CD4-positive, alpha-beta memory T cell (primary cell): Measurements from ENCODE around the gene GGCX. TPM values are rescaled to one million over a fixed set of nuclear protein-coding genes. Genes with fewer than 3 reads are reported as not detected.

ENCODE experiments used
- CTCF ChIA-PET: fragments of 350-600 bp; sonication (Branson Sonifier 250); formaldehyde crosslinking; loops from one replicate; lab custom pipeline; 2021; ENCODE audit warnings: inconsistent platforms; ENCODE audit not compliant: partially characterized antibody; lab: Charles Lee
- POLR2A ChIA-PET: fragments of 350-600 bp; sonication (Branson Sonifier 250); formaldehyde crosslinking; loops from one replicate; lab custom pipeline; 2021; ENCODE audit not compliant: partially characterized antibody; lab: Charles Lee
- DNase-seq, 5 donors: peaks; one replicate each; pipeline versions ENCODE4 v3.0.0 to v3.0.0-alpha.2; 2020 to 2022; ENCODE audit warnings: mixed read lengths in 1 of 5
- H3K27ac ChIP-seq: one replicate; pipeline ENCODE4 v1.7.0; 2013; ENCODE audit warnings: low read depth, low read length
- H3K27me3 ChIP-seq: 2 replicates; pipeline ENCODE4 v1.7.0; 2013; ENCODE audit warnings: mild to moderate bottlenecking, low read length, moderate library complexity; ENCODE audit not compliant: insufficient read depth
- H3K36me3 ChIP-seq: 2 replicates; pipeline ENCODE4 v1.7.0; 2013; ENCODE audit warnings: mild to moderate bottlenecking, low read length, moderate library complexity; ENCODE audit not compliant: insufficient read depth
- H3K4me1 ChIP-seq: 2 replicates; pipeline ENCODE4 v1.7.0; 2013; ENCODE audit warnings: mild to moderate bottlenecking, low read length, moderate library complexity; ENCODE audit not compliant: insufficient read depth
- H3K4me3 ChIP-seq, 2 donors: one replicate each; pipeline ENCODE4 v1.7.0; 2013; ENCODE audit warnings: low read length in 2 of 2, mild to moderate bottlenecking in 1 of 2
- H3K9me3 ChIP-seq, 2 donors: one replicate each; pipeline ENCODE4 v1.7.0; 2013; ENCODE audit warnings: low read length in 2 of 2, control low read depth in 1 of 2; ENCODE audit not compliant: control insufficient read depth in 1 of 2
- H3K27ac Mint-ChIP-seq, 7 donors: one replicate each; pipeline ENCODE4 v1.8.0; 2020 to 2021; ENCODE audit warnings: mixed read lengths in 7 of 7, mild to moderate bottlenecking in 6 of 7, inconsistent platforms in 3 of 7, moderate library complexity in 3 of 7
- H3K27me3 Mint-ChIP-seq, 2 donors: one replicate each; pipeline ENCODE4 v1.8.0; 2020 to 2021; ENCODE audit warnings: mixed read lengths in 2 of 2
- H3K36me3 Mint-ChIP-seq, 2 donors: one replicate each; pipeline ENCODE4 v1.8.0; 2020 to 2021; ENCODE audit warnings: mixed read lengths in 2 of 2, inconsistent platforms in 1 of 2, mild to moderate bottlenecking in 1 of 2
- H3K4me1 Mint-ChIP-seq, 4 donors: one replicate each; pipeline ENCODE4 v1.8.0; 2020 to 2021; ENCODE audit warnings: mixed read lengths in 4 of 4, mild to moderate bottlenecking in 1 of 4
- H3K4me3 Mint-ChIP-seq, 8 donors: one replicate each; pipeline ENCODE4 v1.8.0; 2020 to 2021; ENCODE audit warnings: mixed read lengths in 8 of 8, mild to moderate bottlenecking in 7 of 8, moderate library complexity in 6 of 8, inconsistent platforms in 3 of 8
- H3K9me3 Mint-ChIP-seq, 8 donors: one replicate each; pipeline ENCODE4 v1.8.0; 2020 to 2021; ENCODE audit warnings: mixed read lengths in 8 of 8, mild to moderate bottlenecking in 5 of 8, inconsistent platforms in 3 of 8, moderate library complexity in 1 of 8
- intact Hi-C: fragments of 100-400 bp; cut with micrococcal nuclease; formaldehyde crosslinking; loops from one replicate; pipeline ENCODE4 v1.15.1; 2023
- polyA plus RNA-seq, 2 donors: library from polyadenylated mRNA; unstranded; fragments of 300-500 nt; fragmentation: Illumina TruSeq; gene quantifications; one replicate each; pipeline ENCODE4 v1.2.3, GENCODE V29; 2021
- total RNA-seq, 2 experiments: library from RNA; stranded (reverse); gene quantifications; one replicate each; pipeline ENCODE4 v1.2.3, GENCODE V29; 2021

Gene GGCX
- total and polyA plus RNA-seq, 4 experiments from 2014 or later: 8.4 to 38.1 (median 19.7) TPM

- DNase-seq: no peak
- CTCF ChIA-PET: interaction anchor here (0.9 to 1.2 kb wide), 3 partner anchors 8 to 58 kb away, joined by 3 read pairs; no protein-coding TSS in a partner anchor
- Mint-ChIP-seq H3K27me3 (peaks cover 0 to 2% of the 10 kb centered on the region in 2 donors), H3K36me3 (no peaks in the 10 kb centered on the region), H3K4me3 (no peak overlapping the region), H3K27ac (no peak overlapping the region), H3K4me1 (no peaks in the 10 kb centered on the region), H3K9me3 (no peaks in the 10 kb centered on the region)
- intact Hi-C loops: no loop called here
- no peaks in the 10 kb centered on the region for H3K9me3 ChIP-seq
- no peak overlapping the region for H3K27ac ChIP-seq
- POLR2A ChIA-PET: no interaction called here
- no peaks in the 10 kb centered on the region for H3K4me1 ChIP-seq
- H3K27me3 ChIP-seq: no peaks in the 10 kb centered on the region
- no peaks in the 10 kb centered on the region for H3K36me3 ChIP-seq
- H3K4me3 ChIP-seq: no peak overlapping the region
Observed at GRCh38 chr2:85503851-85504777, 57.2 kb downstream of the GGCX start.

GRCh38 chr2:85503168-85503850 lies 58.0 kb downstream of the GGCX start:
- Histone ChIP-seq H3K27ac (no peak overlapping the region), H3K4me1 (no peaks in the 10 kb centered on the region), H3K36me3 (no peaks in the 10 kb centered on the region), H3K4me3 (no peak overlapping the region), H3K9me3 (no peaks in the 10 kb centered on the region), H3K27me3 (no peaks in the 10 kb centered on the region)
- intact Hi-C loops: no loop called here
- CTCF ChIA-PET: interaction anchor here (1.2 kb wide), 1 partner anchor 58 kb away, joined by 3 read pairs; no protein-coding TSS in a partner anchor
- Mint-ChIP-seq H3K9me3 (no peaks in the 10 kb centered on the region), H3K27ac (no peak overlapping the region), H3K27me3 (peaks cover 0 to 2% of the 10 kb centered on the region in 2 donors), H3K4me3 (no peak overlapping the region), H3K36me3 (no peaks in the 10 kb centered on the region), H3K4me1 (no peaks in the 10 kb centered on the region)
- POLR2A ChIA-PET: no interaction called here
- no peak for DNase-seq

GRCh38 chr2:85502720-85503119 lies 58.6 kb downstream of the GGCX start:
- no peak for DNase-seq
- Mint-ChIP-seq H3K4me3 (no peak overlapping the region), H3K27ac (no peak overlapping the region), H3K36me3 (no peaks in the 10 kb centered on the region), H3K4me1 (no peaks in the 10 kb centered on the region), H3K27me3 (peaks cover 0 to 2% of the 10 kb centered on the region in 2 donors), H3K9me3 (no peaks in the 10 kb centered on the region)
- intact Hi-C loops: no loop called here
- Histone ChIP-seq H3K4me3 (no peak overlapping the region), H3K36me3 (no peaks in the 10 kb centered on the region), H3K27me3 (no peaks in the 10 kb centered on the region), H3K27ac (no peak overlapping the region), H3K9me3 (no peaks in the 10 kb centered on the region), H3K4me1 (no peaks in the 10 kb centered on the region)
- ChIA-PET CTCF (no interaction called here), POLR2A (no interaction called here)

- peaks cover 2 to 3% of the 10 kb centered on the region in 2 donors for H3K27me3 Mint-ChIP-seq
- ChIA-PET CTCF (no interaction called here), POLR2A (no interaction called here)
- Histone ChIP-seq H3K4me3 (no peak overlapping the region), H3K27me3 (no peaks in the 10 kb centered on the region), H3K9me3 (no peaks in the 10 kb centered on the region), H3K36me3 (no peaks in the 10 kb centered on the region), H3K27ac (no peak overlapping the region), H3K4me1 (no peaks in the 10 kb centered on the region)
- intact Hi-C loops: no loop called here
- DNase-seq: no peak
- no peaks in the 10 kb centered on the region for H3K9me3 Mint-ChIP-seq
- H3K27ac Mint-ChIP-seq: peak overlapping the region in 1 of 7 donors; percentile 17
- H3K36me3 Mint-ChIP-seq: no peaks in the 10 kb centered on the region
- H3K4me3 Mint-ChIP-seq: no peak overlapping the region
- H3K4me1 Mint-ChIP-seq: no peaks in the 10 kb centered on the region
Observed at GRCh38 chr2:85501248-85501647, 60.0 kb downstream of the GGCX start.

- no peak overlapping the region for H3K4me3 ChIP-seq
- no peaks in the 10 kb centered on the region for H3K27me3 ChIP-seq
- H3K27ac Mint-ChIP-seq: no peak overlapping the region
- no peaks in the 10 kb centered on the region for H3K4me1 ChIP-seq
- intact Hi-C loops: no loop called here
- no peaks in the 10 kb centered on the region for H3K36me3 ChIP-seq
- ChIA-PET POLR2A (no interaction called here), CTCF (interaction anchor here (1.5 kb wide), 1 partner anchor 42 kb away, joined by 3 read pairs; no protein-coding TSS in a partner anchor)
- peaks cover 2 to 3% of the 10 kb centered on the region in 2 donors for H3K27me3 Mint-ChIP-seq
- H3K9me3 ChIP-seq: no peaks in the 10 kb centered on the region
- no peaks in the 10 kb centered on the region for H3K36me3 Mint-ChIP-seq
- H3K4me1 Mint-ChIP-seq: no peaks in the 10 kb centered on the region
- no peak overlapping the region for H3K4me3 Mint-ChIP-seq
- H3K27ac ChIP-seq: no peak overlapping the region
- H3K9me3 Mint-ChIP-seq: no peaks in the 10 kb centered on the region
- DNase-seq: no peak
Observed at GRCh38 chr2:85497944-85498630, 63.2 kb downstream of the GGCX start.

- no peak overlapping the region for H3K27ac Mint-ChIP-seq
- Histone ChIP-seq H3K27me3 (no peaks in the 10 kb centered on the region), H3K27ac (no peak overlapping the region), H3K4me3 (no peak overlapping the region), H3K36me3 (no peaks in the 10 kb centered on the region), H3K9me3 (no peaks in the 10 kb centered on the region), H3K4me1 (no peaks in the 10 kb centered on the region)
- intact Hi-C loops: no loop called here
- H3K9me3 Mint-ChIP-seq: peaks cover 0 to 2% (median 0%) of the 10 kb centered on the region in 8 donors
- no peak for DNase-seq
- no peaks in the 10 kb centered on the region for H3K36me3 Mint-ChIP-seq
- no peaks in the 10 kb centered on the region for H3K4me1 Mint-ChIP-seq
- H3K27me3 Mint-ChIP-seq: peaks cover 2 to 3% of the 10 kb centered on the region in 2 donors
- no peak overlapping the region for H3K4me3 Mint-ChIP-seq
- ChIA-PET POLR2A (no interaction called here), CTCF (interaction anchor here (1.2 to 1.5 kb wide), 2 partner anchors 9 to 41 kb away, joined by 3 read pairs; no protein-coding TSS in a partner anchor)
Observed at GRCh38 chr2:85496436-85496835, 64.9 kb downstream of the GGCX start.
